ENCODE measurements around the gene SLC22A23.

Gene SLC22A23

GRCh38 chr6:3406891-3407809, 49.7 kb downstream of the SLC22A23 start:
- in situ Hi-C loops (cut with MboI; ENCODE audit: low sequenced_read_pairs): no loop called here

- in situ Hi-C loops (cut with MboI; ENCODE audit: low sequenced_read_pairs): no loop called here
These were observed 50.5 kb downstream of the SLC22A23 start for GRCh38 chr6:3406362-3406821.

- in situ Hi-C loops (cut with MboI; ENCODE audit: low sequenced_read_pairs): no loop called here
These were observed 51.2 kb downstream of the SLC22A23 start for GRCh38 chr6:3405679-3406078.

- in situ Hi-C loops (cut with MboI; ENCODE audit: low sequenced_read_pairs): no loop called here
These were observed 51.7 kb downstream of the SLC22A23 start for GRCh38 chr6:3405182-3405518.

- in situ Hi-C loops (cut with MboI; ENCODE audit: low sequenced_read_pairs): no loop called here
These were observed 53.3 kb downstream of the SLC22A23 start for GRCh38 chr6:3403238-3404173.

GRCh38 chr6:3402310-3403237, 54.3 kb downstream of the SLC22A23 start:
- in situ Hi-C loops (cut with MboI; ENCODE audit: low sequenced_read_pairs): no loop called here

GRCh38 chr6:3400162-3400561, 56.7 kb downstream of the SLC22A23 start:
- in situ Hi-C loops (cut with MboI; ENCODE audit: low sequenced_read_pairs): no loop called here

- in situ Hi-C loops (cut with MboI; ENCODE audit: low sequenced_read_pairs): no loop called here
These were observed 57.8 kb downstream of the SLC22A23 start for GRCh38 chr6:3398755-3399696.

- in situ Hi-C loops (cut with MboI; ENCODE audit: low sequenced_read_pairs): no loop called here
These were observed 58.7 kb downstream of the SLC22A23 start for GRCh38 chr6:3398165-3398562.

GRCh38 chr6:3397229-3398164, 59.4 kb downstream of the SLC22A23 start:
- in situ Hi-C loops (cut with MboI; ENCODE audit: low sequenced_read_pairs): no loop called here

- in situ Hi-C loops (cut with MboI; ENCODE audit: low sequenced_read_pairs): no loop called here
These were observed 60.2 kb downstream of the SLC22A23 start for GRCh38 chr6:3396503-3397180.

- in situ Hi-C loops (cut with MboI; ENCODE audit: low sequenced_read_pairs): no loop called here
These were observed 62.2 kb downstream of the SLC22A23 start for GRCh38 chr6:3394671-3395070.

- in situ Hi-C loops (cut with MboI; ENCODE audit: low sequenced_read_pairs): no loop called here
These were observed 63.0 kb downstream of the SLC22A23 start for GRCh38 chr6:3393836-3394202.

GRCh38 chr6:3392930-3393835, 63.7 kb downstream of the SLC22A23 start:
- in situ Hi-C loops (cut with MboI; ENCODE audit: low sequenced_read_pairs): no loop called here

- in situ Hi-C loops (cut with MboI; ENCODE audit: low sequenced_read_pairs): no loop called here
These were observed 64.9 kb downstream of the SLC22A23 start for GRCh38 chr6:3391902-3392458.

- in situ Hi-C loops (cut with MboI; ENCODE audit: low sequenced_read_pairs): no loop called here
These were observed 66.2 kb downstream of the SLC22A23 start for GRCh38 chr6:3390698-3391097.
